Right lobe of liver (tissue), 6 donors: ENCODE results near the gene STPG3. TPM values are rescaled to one million over a fixed set of nuclear protein-coding genes. Genes with fewer than 3 reads are reported as not detected.
"Not testable (repeated sequence)": the region's sequence is repeated elsewhere in the genome, so short reads cannot be mapped to it uniquely, and the experiment has no call there.

Source experiments
- ATAC-seq, 4 donors: fragments of 200-7000 bp; cut with Tn5 transposase; one replicate each; pipeline ENCODE4 v1.9.1; 2020; ENCODE audit warnings: mild to moderate bottlenecking in 4 of 4, moderate library complexity in 4 of 4
- DNase-seq, 3 donors: peaks; one replicate each; pipeline ENCODE4 v3.0.0-alpha.2; 2020
- H3K27ac ChIP-seq, 3 donors: fragments of 200-600 bp; one replicate each; pipeline ENCODE4 v1.8.0; 2022
- H3K27me3 ChIP-seq, 2 donors: fragments of 200-600 bp; one replicate each; pipeline ENCODE4 v1.8.0; 2022
- H3K36me3 ChIP-seq, 4 donors: fragments of 200-600 bp; sonication (generic) in 1 of 4; one replicate each; pipeline versions ENCODE4 v1.5.1 to v1.8.0; 2017 to 2022; ENCODE audit warnings: control low read depth in 1 of 4
- H3K4me1 ChIP-seq, 4 donors: fragments of 200-600 bp; sonication (generic) in 1 of 4; one replicate each; pipeline versions ENCODE4 v1.5.1 to v1.8.0; 2017 to 2022; ENCODE audit warnings: control low read depth in 1 of 4
- H3K4me3 ChIP-seq, 3 donors: fragments of 200-600 bp; one replicate each; pipeline ENCODE4 v1.8.0; 2022
- H3K9me3 ChIP-seq, 4 donors: fragments of 200-600 bp; sonication (generic) in 1 of 4; one replicate each; pipeline versions ENCODE4 v1.5.1 to v1.8.0; 2017 to 2022; ENCODE audit warnings: control low read depth in 1 of 4
- CTCF ChIP-seq, 4 donors: fragments of 200-600 bp in 3 of 4; fragments of 450-650 bp in 1 of 4; IDR thresholded peaks; one replicate each; pipeline versions ENCODE4 v1.5.1 to v1.8.0; 2016 to 2022; ENCODE audit warnings: antibody characterized with exemption in 4 of 4, mild to moderate bottlenecking in 2 of 4
- POLR2A ChIP-seq: fragments of 450-650 bp; IDR thresholded peaks from one replicate; pipeline ENCODE4 v1.6.1; 2017; ENCODE audit warnings: antibody characterized with exemption, mild to moderate bottlenecking
- WGBS: methylation state at CpG from one replicate; pipeline ENCODE4 v1.1.6; 2018; ENCODE audit warnings: low coverage, low lambda C conversion rate; ENCODE audit not compliant: insufficient coverage; ENCODE audit errors: missing lambda C conversion rate; 5-methylcytosine and 5-hydroxymethylcytosine counted together
- intact Hi-C, 2 donors: fragments of 100-400 bp; cut with DNase I; formaldehyde crosslinking; loops; one replicate each; pipeline versions ENCODE4 v1.11.2 to v1.14.1; 2022
- total RNA-seq, 6 experiments: library from RNA; depleted of rRNA in 2 of 6; stranded (reverse); fragments of >200 nt in 2 of 6; fragmentation: NEBNext Ultra II Directional in 3 of 6; extraction: Animal tissue kit (Norgen Biotek cat#: 25700) in 3 of 6; gene quantifications; one replicate each; pipeline versions ENCODE4 v1.1.0 to v1.2.4, GENCODE V29; 2016 to 2023
- donor health status: DM: no; HTN: yes; CAD: no.
- donor health status: DM: no; HTN: no; CAD: no.
- donor health status: DM: no; HTN: no; CAD: no.
- donor health status: DM: no; HTN: yes; CAD: no.
- donor health status: DM: no; HTN: yes; CAD: no.

Gene STPG3
- total RNA-seq, 6 experiments from 2014 or later, result not detected

GRCh38 chr9:137255448-137256114, 4.5 kb downstream of the STPG3 start:
- intact Hi-C loops, result no loop called here
- no peak for TF ChIP-seq POLR2A
- no peak for TF ChIP-seq CTCF (IDR thresholded peaks at IDR 0.05)
- H3K4me1 ChIP-seq, result peaks cover 0 to 16% (median 3%) of the 10 kb centered on the region in 4 donors
- peak overlapping the region; percentile 97 to 100 (median 98) for H3K4me3 ChIP-seq
- peak in 1 of 3 donors; percentile 73 for DNase-seq
- H3K36me3 ChIP-seq, result peaks cover 0 to 19% (median 0%) of the 10 kb centered on the region in 4 donors
- ATAC-seq, result peak in 3 of 4 donors; percentile 8 to 20 (median 14)
- WGBS, result 3% methylated on average over 12 of the region's 51 CpGs
- no peaks in the 10 kb centered on the region for H3K9me3 ChIP-seq
- no peaks in the 10 kb centered on the region for H3K27me3 ChIP-seq
- peak overlapping the region; percentile 36 to 70 (median 54) for H3K27ac ChIP-seq

DNA sequence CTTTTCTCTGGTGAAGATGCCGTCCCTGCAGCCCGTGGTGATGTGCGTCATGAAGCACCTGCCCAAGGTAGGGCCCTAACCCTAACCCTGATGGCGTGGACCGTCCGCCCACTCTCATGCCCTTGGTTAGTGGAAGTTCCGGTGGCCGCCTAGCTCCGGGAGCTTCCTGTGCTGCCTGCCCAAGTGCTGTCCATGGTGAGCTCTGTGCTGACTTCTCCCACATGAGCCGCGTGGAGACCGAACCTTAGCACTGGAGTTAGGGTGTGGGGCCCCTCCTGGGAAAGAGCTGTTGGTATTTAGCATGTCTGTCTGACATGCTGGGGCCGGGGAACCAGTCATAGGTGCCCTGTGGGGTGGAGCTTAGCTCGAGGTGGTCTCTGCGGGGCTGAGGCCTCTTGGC, 5.3 kb downstream of the STPG3 start:
- DNase-seq (no peak), ATAC-seq (no peak)
- H3K27ac ChIP-seq, result no peak overlapping the region
- no peaks in the 10 kb centered on the region for H3K27me3 ChIP-seq
- intact Hi-C loops, result no loop called here
- peaks cover 0 to 16% (median 3%) of the 10 kb centered on the region in 4 donors for H3K4me1 ChIP-seq
- TF ChIP-seq POLR2A, result no peak
- no peak for TF ChIP-seq CTCF (IDR thresholded peaks at IDR 0.05)
- peaks cover 0 to 19% (median 0%) of the 10 kb centered on the region in 4 donors for H3K36me3 ChIP-seq
- 79% methylated on average over 7 of the region's 15 CpGs for WGBS
- peak overlapping the region in 2 of 3 donors; percentile 97 to 100 for H3K4me3 ChIP-seq
- H3K9me3 ChIP-seq, result no peaks in the 10 kb centered on the region

- TF ChIP-seq POLR2A, result no peak
- TF ChIP-seq CTCF (IDR thresholded peaks at IDR 0.05), result no peak
- Histone ChIP-seq H3K27me3 (no peaks in the 10 kb centered on the region), H3K9me3 (no peaks in the 10 kb centered on the region), H3K27ac (no peak overlapping the region), H3K4me1 (peaks cover 0 to 16% (median 3%) of the 10 kb centered on the region in 4 donors), H3K4me3 (no peak overlapping the region), H3K36me3 (peaks cover 0 to 19% (median 0%) of the 10 kb centered on the region in 4 donors)
- intact Hi-C loops, result no loop called here
- ATAC-seq (no peak), DNase-seq (no peak)
- WGBS, result 78% methylated on average over 4 of the region's 15 CpGs
These were observed 5.8 kb downstream of the STPG3 start for GRCh38 chr9:137256856-137257255.

DNA sequence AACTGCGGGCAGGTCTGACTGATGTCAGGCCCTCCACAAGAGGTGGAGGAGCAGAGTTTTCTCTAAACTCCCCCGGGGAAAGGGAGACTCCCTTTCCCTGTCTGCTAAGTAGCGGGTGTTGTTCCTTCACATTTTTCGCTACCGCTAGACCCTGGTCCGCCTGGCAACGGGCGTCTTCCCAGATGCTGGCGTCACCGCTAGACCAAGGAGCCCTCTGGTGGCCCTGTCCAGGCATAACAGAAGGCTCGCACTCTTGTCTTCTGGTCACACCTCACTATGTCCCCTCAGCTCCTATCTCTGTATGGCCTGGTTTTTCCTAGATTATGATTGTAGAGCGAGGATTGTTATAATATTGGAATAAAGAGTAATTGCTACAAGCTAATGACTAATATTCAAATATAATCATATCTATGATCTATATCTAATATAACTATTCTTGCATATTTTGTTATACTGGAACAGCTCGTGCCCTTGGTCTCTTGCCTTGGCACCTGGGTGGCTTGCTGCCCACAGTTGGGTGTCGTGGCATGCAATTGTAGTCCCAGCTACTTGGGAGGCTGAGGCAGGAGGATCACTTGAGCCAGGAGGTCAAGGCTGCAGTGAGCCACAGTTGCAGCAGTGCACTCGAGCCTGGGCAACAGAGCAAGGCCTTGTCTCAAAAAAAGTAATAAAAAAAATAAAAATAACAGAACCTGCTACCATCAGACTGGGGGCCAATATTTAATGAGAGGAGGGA, 11.3 kb downstream of the STPG3 start:
- peak; percentile 33 to 49 (median 44) for TF ChIP-seq CTCF (IDR thresholded peaks at IDR 0.05)
- H3K27ac ChIP-seq, H3K9me3 ChIP-seq, intact Hi-C loops, ATAC-seq, H3K27me3 ChIP-seq, H3K4me3 ChIP-seq, H3K4me1 ChIP-seq: not testable (repeated sequence)
- 41% methylated on average over 15 of the region's 15 CpGs for WGBS
- H3K36me3 ChIP-seq, result peaks cover 0 to 27% (median 2%) of the 10 kb centered on the region in 4 donors
- peak in 2 of 3 donors; percentile 31 to 38 for DNase-seq
